IPS-NIHi11 (cell line): Measurements from ENCODE around the gene STBD1.
"Not testable (repeated sequence)": the region's sequence is repeated elsewhere in the genome, so short reads cannot be mapped to it uniquely, and the experiment has no call there.

ENCODE experiments used
- DNase-seq: peaks from one replicate; pipeline ENCODE4 v3.0.0; 2012; ENCODE audit warnings: mixed read lengths, low spot score

The STBD1 gene

GRCh38 chr4:76325072-76325471, 18.5 kb downstream of the STBD1 start:
- DNase-seq: no peak

- no peak for DNase-seq
These were observed 20.0 kb downstream of the STBD1 start for GRCh38 chr4:76326515-76326914.

- DNase-seq: no peak
These were observed 28.4 kb downstream of the STBD1 start for GRCh38 chr4:76334885-76335284.

DNA sequence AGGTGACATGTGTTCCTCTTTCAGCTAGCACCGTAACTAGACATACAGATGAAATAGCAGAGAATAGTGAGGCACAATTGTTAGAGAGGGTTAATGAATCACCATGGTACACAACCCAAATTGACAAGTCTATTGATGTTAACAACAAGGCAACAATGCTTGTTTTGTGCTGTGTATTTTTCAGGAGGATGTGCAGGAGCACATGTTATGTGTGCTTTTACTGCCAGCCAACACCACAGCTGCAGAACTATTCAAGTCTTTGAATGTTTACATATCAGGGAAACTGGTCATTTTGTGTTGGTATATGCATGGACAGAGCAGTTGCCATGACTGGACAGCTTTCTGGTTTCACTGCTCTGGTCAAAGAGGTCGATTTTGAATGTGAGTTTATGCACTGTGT, 32.8 kb downstream of the STBD1 start:
- DNase-seq: no peak

DNA sequence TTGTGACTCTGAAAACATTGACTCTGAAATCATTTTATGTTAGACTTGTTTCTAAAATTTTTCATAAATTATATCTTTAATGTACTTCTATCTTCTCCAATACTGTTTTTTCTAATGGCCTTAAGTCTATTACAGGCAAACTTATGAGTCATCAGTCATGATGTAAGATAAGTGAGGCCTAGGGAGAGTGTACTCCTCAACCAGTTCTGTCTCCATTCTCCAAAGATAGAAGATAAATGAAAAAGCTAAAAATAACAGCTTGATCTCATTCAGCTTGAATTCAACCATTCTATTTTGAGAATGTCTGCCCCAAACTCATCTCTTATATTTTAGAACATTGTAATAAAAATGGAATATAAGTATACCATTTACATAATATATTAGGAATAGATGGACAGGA, 34.5 kb downstream of the STBD1 start:
- no peak for DNase-seq

DNA sequence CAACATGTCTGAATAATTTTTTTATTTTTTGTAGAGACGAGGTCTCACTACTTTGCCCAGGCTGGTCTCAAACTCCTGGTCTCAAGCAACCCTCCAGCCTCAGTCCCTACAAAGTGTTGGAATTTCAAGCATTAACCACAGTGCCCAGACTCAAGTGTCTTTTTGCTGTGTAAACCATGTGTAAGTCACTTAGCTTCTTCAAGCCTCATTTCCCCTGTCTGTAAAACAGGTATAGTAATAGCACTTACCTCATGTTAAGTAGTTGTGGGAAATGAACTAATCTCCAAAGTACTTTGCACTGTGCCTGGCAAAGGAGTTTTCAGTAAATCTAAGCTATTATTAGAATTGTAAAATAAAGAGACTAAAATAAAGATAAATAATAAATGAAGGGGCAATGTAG, 35.7 kb downstream of the STBD1 start:
- no peak for DNase-seq

GRCh38 chr4:76342803-76343202, 36.3 kb downstream of the STBD1 start:
- DNase-seq: no peak

DNA sequence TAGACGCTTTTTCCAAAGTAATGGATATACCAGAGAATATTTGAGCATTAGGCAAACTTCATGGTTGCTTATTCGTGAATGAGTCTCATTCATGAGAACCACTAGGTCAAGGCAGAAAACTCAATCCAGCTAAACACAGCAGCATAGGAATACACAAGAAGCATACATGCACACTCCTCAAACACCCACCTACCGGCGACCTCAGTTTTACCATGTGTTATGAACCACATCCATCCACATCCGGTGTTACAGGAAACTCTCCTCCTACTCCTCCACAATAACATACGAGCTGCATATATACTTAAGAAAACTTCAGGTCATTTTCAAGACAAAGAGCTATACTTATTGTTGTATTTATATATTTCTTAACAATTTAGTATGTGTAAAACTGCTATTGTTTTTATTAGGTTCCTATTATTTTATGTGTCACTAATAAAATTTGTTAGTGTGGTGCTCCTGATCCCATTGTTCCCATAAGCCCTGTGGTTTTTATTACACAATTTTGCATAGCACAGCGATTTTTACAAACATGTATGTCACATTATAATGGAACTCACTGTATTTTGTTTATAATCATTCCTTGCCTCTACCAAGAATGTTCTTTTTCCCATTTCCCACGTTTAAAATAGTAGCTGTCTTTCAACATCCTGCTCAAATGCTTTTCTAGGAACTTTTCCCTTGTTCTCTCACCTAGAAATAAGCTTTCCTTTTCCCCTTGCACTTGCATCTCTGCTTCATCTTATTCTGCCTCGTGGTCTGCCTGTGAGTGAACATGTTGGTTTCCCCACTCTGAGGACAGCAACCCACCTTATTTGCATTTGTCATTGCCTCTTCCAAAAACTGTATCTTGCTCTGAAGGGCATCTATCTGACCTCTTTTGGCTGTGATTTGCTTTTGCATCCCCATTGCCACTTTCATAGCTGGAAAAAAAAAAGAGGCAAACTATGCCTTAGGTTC, 48.3 kb downstream of the STBD1 start:
- DNase-seq: no peak

GRCh38 chr4:76357981-76358380, 51.4 kb downstream of the STBD1 start:
- no peak for DNase-seq

DNA sequence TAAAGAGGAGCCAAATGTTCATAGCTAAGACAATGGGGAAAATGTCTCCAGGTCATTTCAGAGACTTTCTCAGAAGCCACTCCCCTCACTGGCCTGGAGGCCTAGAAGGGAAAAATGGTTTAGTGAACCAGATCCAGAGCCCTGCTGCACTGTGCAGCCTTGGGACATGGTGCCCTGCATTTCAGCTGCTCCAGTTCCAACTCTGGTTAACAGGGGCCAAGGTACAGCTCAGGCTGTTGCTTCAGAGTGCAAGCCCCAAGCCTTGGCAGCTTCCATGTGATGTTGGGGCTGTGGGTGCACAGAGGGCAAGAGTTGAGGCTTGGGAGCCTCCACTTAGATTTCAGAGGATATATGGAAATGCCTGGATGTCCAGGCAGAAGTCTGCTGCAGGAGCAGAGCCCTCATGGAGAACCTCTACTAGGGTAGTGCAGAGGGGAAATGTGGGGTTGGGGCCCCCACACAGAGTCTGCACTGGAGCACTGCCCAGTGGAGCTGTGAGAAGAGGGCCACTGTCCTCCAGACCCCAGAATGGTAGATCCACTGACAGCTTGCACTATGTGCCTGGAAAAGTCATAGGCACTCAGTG, 53.4 kb downstream of the STBD1 start:
- not testable (repeated sequence) for DNase-seq
